Breast epithelium (tissue), 3 donors: ENCODE data around the gene CNNM4.
"Not testable (repeated sequence)": the region's sequence is repeated elsewhere in the genome, so short reads cannot be mapped to it uniquely, and the experiment has no call there.

Source experiments
- CTCF ChIP-seq, 3 donors: fragments of 450-650 bp; IDR thresholded peaks; one replicate each; pipeline ENCODE4 v1.5.1; 2016 to 2017; ENCODE audit warnings: antibody characterized with exemption in 3 of 3, mild to moderate bottlenecking in 3 of 3, moderate library complexity in 3 of 3
- POLR2A ChIP-seq: fragments of 450-650 bp; IDR thresholded peaks from one replicate; pipeline ENCODE4 v1.6.1; 2016; ENCODE audit warnings: antibody characterized with exemption, mild to moderate bottlenecking, moderate library complexity
- POLR2AphosphoS5 ChIP-seq, 3 donors: sonication (generic); formaldehyde crosslinking; IDR thresholded peaks; one replicate each; pipeline ENCODE4 v1.6.1; 2017; ENCODE audit warnings: antibody characterized with exemption in 3 of 3

GRCh38 chr2:96796497-96796896, 35.8 kb downstream of the CNNM4 start:
- TF ChIP-seq POLR2A; CTCF (IDR thresholded peaks at IDR 0.05); POLR2AphosphoS5 (IDR thresholded peaks at IDR 0.05): not testable (repeated sequence)
